Activated B cell treated with CpG ODN at 0.5 μM for 24 hours (primary cell): ENCODE measurements around the gene ZC3H13. TPM values are rescaled to one million over a fixed set of nuclear protein-coding genes. Genes with fewer than 3 reads are reported as not detected.
A peak's percentile ranks its signal among the peaks of the same experiment; 100 is the strongest.

Experiments used
- ATAC-seq: fragments of 200-7000 bp; cut with Tn5 transposase; one replicate; pipeline ENCODE4 v1.10.0; 2021; ENCODE audit warnings: low read depth, mild to moderate bottlenecking, moderate library complexity
- CTCF ChIA-PET: fragments of 350-600 bp; sonication (Branson Sonifier 250); formaldehyde crosslinking; loops from one replicate; lab custom pipeline; 2021; ENCODE audit warnings: antibody characterized with exemption; lab: Charles Lee
- POLR2A ChIA-PET: fragments of 350-600 bp; sonication (Branson Sonifier 250); formaldehyde crosslinking; loops from one replicate; lab custom pipeline; 2021; ENCODE audit warnings: antibody characterized with exemption; lab: Charles Lee
- DNase-seq: peaks from one replicate; pipeline ENCODE4 v3.0.0; 2022
- H3K27ac Mint-ChIP-seq: one replicate; pipeline ENCODE4 v1.8.0; 2020; ENCODE audit warnings: mixed read lengths
- H3K27me3 Mint-ChIP-seq: one replicate; pipeline ENCODE4 v1.8.0; 2021; ENCODE audit warnings: mixed read lengths
- H3K36me3 Mint-ChIP-seq: one replicate; pipeline ENCODE4 v1.8.0; 2021; ENCODE audit warnings: low read depth, mixed read lengths
- H3K4me1 Mint-ChIP-seq: one replicate; pipeline ENCODE4 v1.8.0; 2021; ENCODE audit warnings: mixed read lengths
- H3K4me3 Mint-ChIP-seq: one replicate; pipeline ENCODE4 v1.8.0; 2020; ENCODE audit warnings: mild to moderate bottlenecking, mixed read lengths
- H3K9me3 Mint-ChIP-seq: one replicate; pipeline ENCODE4 v1.8.0; 2020; ENCODE audit warnings: mixed read lengths
- intact Hi-C: fragments of 100-400 bp; cut with micrococcal nuclease; formaldehyde crosslinking; loops from one replicate; pipeline ENCODE4 v1.15.1; 2024
- total RNA-seq: library from RNA; stranded (reverse); gene quantifications from 2 replicates; pipeline ENCODE4 v1.2.3, GENCODE V29; 2022
- TF ChIP-seq, protein P1 (sequence below): fragments of 200-600 bp; IDR thresholded peaks from one replicate; pipeline ENCODE4 v1.8.0; 2022; ENCODE audit warnings: antibody characterized with exemption, mild to moderate bottlenecking

The ZC3H13 gene
- total RNA-seq, 1 donor from 2014 or later = 48.7 TPM

DNA sequence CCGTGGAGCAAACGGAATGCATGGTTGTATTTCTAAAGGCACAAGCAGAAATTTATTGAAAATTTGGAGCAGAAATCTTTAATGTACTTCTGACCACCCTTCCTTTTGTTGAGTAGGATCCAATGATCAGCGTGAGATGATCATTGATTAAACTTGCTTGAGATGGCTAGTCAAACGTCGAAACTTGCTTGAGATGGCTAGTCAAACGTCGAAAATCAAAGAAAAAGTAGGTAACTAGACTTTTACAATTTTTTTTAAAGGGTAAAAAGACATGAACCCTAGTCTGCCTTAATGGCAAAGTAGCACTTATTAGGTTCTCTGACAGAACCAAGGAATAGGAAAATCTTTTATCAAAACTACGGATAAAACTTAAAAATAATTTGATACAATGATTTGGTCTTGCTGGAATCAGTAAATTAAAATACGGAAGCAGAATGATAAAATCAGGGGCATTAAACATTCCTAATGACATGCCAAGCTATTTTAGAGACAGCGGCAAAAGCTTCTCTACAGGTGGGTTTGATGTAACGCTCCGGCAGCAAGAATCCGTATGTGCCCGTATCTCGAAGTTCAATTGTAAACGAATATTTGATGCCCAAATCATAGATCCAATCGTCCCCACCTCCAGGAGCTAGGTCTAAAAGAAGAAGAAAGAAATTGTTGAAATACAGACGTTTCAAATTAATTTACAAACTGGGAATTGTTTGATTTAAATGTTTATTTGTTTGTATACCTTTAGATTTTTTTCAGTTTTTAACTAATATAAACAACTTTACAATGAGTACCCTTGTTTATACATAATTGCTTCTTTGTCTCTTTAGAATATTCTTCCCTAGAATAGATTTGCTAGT is 841 bp upstream of the ZC3H13 start:
- ChIA-PET POLR2A (interaction anchor here (2.1 kb wide), 1 partner anchor 128 kb away, joined by 10 read pairs; the partner anchor contains the start of gene LCP1), CTCF (interaction anchor here (1.1 to 1.5 kb wide), 2 partner anchors 72 to 269 kb away, joined by 3 read pairs; no protein-coding TSS in a partner anchor)
- intact Hi-C loops = loop anchor here (2.0 to 10.0 kb wide), 8 partner anchors 74 to 1479 kb away; partner anchors contain the start of genes ESD, GTF2F2, LRRC63 and SLC25A30
- peaks cover 10% of the 10 kb centered on the region for H3K36me3 Mint-ChIP-seq
- no peaks in the 10 kb centered on the region for H3K9me3 Mint-ChIP-seq
- peak overlapping the region; percentile 95 for H3K4me3 Mint-ChIP-seq
- peaks cover 35% of the 10 kb centered on the region for H3K4me1 Mint-ChIP-seq
- ATAC-seq (no peak), DNase-seq (no peak)
- H3K27ac Mint-ChIP-seq = peak overlapping the region; percentile 96
- peaks cover 1% of the 10 kb centered on the region for H3K27me3 Mint-ChIP-seq
- TF ChIP-seq, protein P1, sequence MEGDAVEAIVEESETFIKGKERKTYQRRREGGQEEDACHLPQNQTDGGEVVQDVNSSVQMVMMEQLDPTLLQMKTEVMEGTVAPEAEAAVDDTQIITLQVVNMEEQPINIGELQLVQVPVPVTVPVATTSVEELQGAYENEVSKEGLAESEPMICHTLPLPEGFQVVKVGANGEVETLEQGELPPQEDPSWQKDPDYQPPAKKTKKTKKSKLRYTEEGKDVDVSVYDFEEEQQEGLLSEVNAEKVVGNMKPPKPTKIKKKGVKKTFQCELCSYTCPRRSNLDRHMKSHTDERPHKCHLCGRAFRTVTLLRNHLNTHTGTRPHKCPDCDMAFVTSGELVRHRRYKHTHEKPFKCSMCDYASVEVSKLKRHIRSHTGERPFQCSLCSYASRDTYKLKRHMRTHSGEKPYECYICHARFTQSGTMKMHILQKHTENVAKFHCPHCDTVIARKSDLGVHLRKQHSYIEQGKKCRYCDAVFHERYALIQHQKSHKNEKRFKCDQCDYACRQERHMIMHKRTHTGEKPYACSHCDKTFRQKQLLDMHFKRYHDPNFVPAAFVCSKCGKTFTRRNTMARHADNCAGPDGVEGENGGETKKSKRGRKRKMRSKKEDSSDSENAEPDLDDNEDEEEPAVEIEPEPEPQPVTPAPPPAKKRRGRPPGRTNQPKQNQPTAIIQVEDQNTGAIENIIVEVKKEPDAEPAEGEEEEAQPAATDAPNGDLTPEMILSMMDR = no peak

DNA sequence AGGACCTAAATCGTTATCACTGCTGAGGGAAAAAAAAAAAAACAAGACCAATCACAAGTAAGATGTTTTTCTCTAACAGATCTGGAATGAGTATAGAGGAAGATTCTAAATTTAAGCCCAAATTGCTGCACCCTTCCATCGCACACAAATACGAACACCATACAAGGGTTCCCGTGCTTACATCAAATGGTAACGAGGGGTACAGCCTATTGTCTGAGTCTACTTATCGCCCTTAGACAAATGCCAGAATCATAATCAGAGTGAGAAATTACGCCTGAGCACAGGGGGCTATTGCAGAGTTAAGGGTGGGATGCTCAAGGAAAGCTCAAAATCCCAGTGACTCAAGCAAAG is 603 bp downstream of the ZC3H13 start:
- peaks cover 1% of the 10 kb centered on the region for H3K27me3 Mint-ChIP-seq
- DNase-seq (no peak), ATAC-seq (no peak)
- CTCF ChIA-PET = interaction anchor here (1.5 kb wide), 1 partner anchor 270 kb away, joined by 3 read pairs; no protein-coding TSS in a partner anchor
- TF ChIP-seq, protein P1 = no peak
- H3K9me3 Mint-ChIP-seq = no peaks in the 10 kb centered on the region
- peaks cover 14% of the 10 kb centered on the region for H3K36me3 Mint-ChIP-seq
- peak overlapping the region; percentile 96 for H3K27ac Mint-ChIP-seq
- POLR2A ChIA-PET = interaction anchor here (0.6 to 2.1 kb wide), 8 partner anchors 9 to 607 kb away, joined by 3 to 10 read pairs (median 6); partner anchors contain the start of gene LCP1
- H3K4me3 Mint-ChIP-seq = peak overlapping the region; percentile 95
- H3K4me1 Mint-ChIP-seq = peaks cover 40% of the 10 kb centered on the region
- intact Hi-C loops = loop anchor here (1.0 to 10.0 kb wide), 14 partner anchors 75 to 1477 kb away; partner anchors contain the start of genes COG3, ESD, GPALPP1 and GTF2F2

DNA sequence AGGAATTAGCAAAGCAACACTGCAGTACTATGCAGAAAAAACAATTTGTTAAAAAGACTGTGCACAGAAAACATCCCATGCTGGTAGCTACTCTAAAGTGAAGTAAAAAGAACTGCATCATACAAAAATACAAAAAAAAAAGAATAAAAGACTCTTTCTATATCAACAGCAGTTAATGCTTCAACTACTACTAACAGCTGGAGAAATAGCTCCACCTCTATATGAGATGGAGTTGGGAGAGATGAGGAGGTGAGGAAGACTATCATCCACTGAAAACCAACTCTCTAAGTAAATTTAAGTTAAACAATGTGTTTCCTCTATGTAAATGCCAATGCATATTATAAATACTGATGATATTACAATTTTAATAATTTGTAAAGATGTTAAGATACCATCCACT is 1.8 kb downstream of the ZC3H13 start:
- H3K27me3 Mint-ChIP-seq = peaks cover 1% of the 10 kb centered on the region
- intact Hi-C loops = loop anchor here (5.0 to 10.0 kb wide), 7 partner anchors 77 to 1476 kb away; partner anchors contain the start of genes GTF2F2, LRRC63, SLC25A30 and TSC22D1
- DNase-seq = no peak
- H3K4me3 Mint-ChIP-seq = no peak overlapping the region
- no peak overlapping the region for H3K27ac Mint-ChIP-seq
- TF ChIP-seq, protein P1 = no peak
- POLR2A ChIA-PET = no interaction called here
- CTCF ChIA-PET = no interaction called here
- H3K4me1 Mint-ChIP-seq = peaks cover 43% of the 10 kb centered on the region
- no peaks in the 10 kb centered on the region for H3K9me3 Mint-ChIP-seq
- ATAC-seq = no peak
- peaks cover 14% of the 10 kb centered on the region for H3K36me3 Mint-ChIP-seq

DNA sequence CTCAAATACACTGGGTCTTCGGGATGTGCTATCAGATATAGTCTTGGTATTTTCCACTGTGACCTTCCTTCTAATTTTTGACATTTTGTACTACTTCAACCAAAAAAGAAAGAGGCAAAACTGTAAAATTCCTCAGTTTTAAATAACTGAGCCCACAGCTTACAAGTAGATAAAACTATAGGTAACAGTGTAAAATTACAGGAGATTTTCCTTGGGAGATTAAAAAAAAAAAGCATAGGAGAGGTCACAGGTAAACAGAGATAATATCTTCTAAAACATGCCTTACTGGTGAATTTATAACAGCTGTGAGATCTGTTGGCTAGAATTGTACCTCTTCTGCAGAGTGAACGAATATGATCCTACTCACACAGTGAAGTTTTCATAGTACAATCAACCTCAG is 7.1 kb downstream of the ZC3H13 start:
- intact Hi-C loops = no loop called here
- CTCF ChIA-PET = no interaction called here
- H3K36me3 Mint-ChIP-seq = peaks cover 33% of the 10 kb centered on the region
- H3K27me3 Mint-ChIP-seq = no peaks in the 10 kb centered on the region
- POLR2A ChIA-PET = no interaction called here
- TF ChIP-seq, protein P1 = no peak
- H3K4me3 Mint-ChIP-seq = no peak overlapping the region
- H3K4me1 Mint-ChIP-seq = peaks cover 19% of the 10 kb centered on the region
- no peaks in the 10 kb centered on the region for H3K9me3 Mint-ChIP-seq
- H3K27ac Mint-ChIP-seq = no peak overlapping the region
- DNase-seq = no peak
- no peak for ATAC-seq

DNA sequence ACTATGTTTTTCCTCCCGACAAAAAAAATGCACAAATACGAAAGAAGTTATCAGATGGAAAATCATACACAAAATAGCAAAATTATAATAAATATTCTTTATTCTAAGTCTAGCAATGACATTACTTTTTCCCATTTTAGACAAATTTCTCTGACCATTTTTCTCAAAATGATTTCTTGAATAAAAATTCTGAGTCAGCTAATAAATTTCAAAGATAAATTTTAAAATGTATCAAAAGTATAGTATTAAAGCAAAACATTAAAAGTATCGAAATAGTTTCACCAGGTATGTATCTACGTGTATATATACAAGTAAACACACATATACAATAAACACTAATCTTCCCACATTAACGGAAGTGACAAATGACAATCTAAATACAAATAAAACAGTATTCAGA is 8.9 kb downstream of the ZC3H13 start:
- H3K9me3 Mint-ChIP-seq = no peaks in the 10 kb centered on the region
- POLR2A ChIA-PET = interaction anchor here (1.6 kb wide), 1 partner anchor 8 kb away, joined by 5 read pairs; the partner anchor contains the start of gene ZC3H13
- TF ChIP-seq, protein P1 = no peak
- CTCF ChIA-PET = no interaction called here
- DNase-seq (no peak), ATAC-seq (no peak)
- peaks cover 45% of the 10 kb centered on the region for H3K36me3 Mint-ChIP-seq
- peaks cover 11% of the 10 kb centered on the region for H3K4me1 Mint-ChIP-seq
- intact Hi-C loops = no loop called here
- H3K27me3 Mint-ChIP-seq = no peaks in the 10 kb centered on the region
- H3K27ac Mint-ChIP-seq = no peak overlapping the region
- no peak overlapping the region for H3K4me3 Mint-ChIP-seq
